Prostate gland (tissue), 2 donors: ENCODE data around the gene AKAP13. TPM values are rescaled to one million over a fixed set of nuclear protein-coding genes. Genes with fewer than 3 reads are reported as not detected.
A peak's percentile ranks its signal among the peaks of the same experiment; 100 is the strongest.

Experiments
- DNase-seq: peaks from one replicate; pipeline ENCODE4 v3.0.0-alpha.2; 2019; ENCODE audit warnings: low spot score
- H3K27ac ChIP-seq, 2 donors: fragments of 200-600 bp; sonication (generic); 2 replicates each; pipeline ENCODE4 v1.5.1; 2017 to 2019
- H3K27me3 ChIP-seq: fragments of 200-600 bp; sonication (generic); replicated peaks from 2 replicates; pipeline ENCODE4 v1.5.1; 2019; ENCODE audit not compliant: insufficient read depth
- H3K36me3 ChIP-seq, 2 donors: fragments of 200-600 bp; sonication (generic); 1 replicate in 1 of 2; 2 replicates in 1 of 2; pipeline versions ENCODE4 v1.5.1 to v1.8.1; 2017 to 2019
- H3K4me1 ChIP-seq: fragments of 200-600 bp; sonication (generic); replicated peaks from 2 replicates; pipeline ENCODE4 v1.5.1; 2019
- H3K4me3 ChIP-seq, 2 donors: fragments of 200-600 bp; sonication (generic); 2 replicates each; pipeline ENCODE4 v1.5.1; 2017 to 2019
- H3K9me3 ChIP-seq: fragments of 200-600 bp; sonication (generic); 2 replicates; pipeline ENCODE4 v1.5.1; 2017
- CTCF ChIP-seq, 4 experiments: fragments of 200-600 bp in 2 of 4; fragments of 450-650 bp in 2 of 4; sonication (generic) in 2 of 4; IDR thresholded peaks; 1 replicate in 3 of 4; 2 replicates in 1 of 4; pipeline ENCODE4 v1.5.1; 2016 to 2019; ENCODE audit warnings: antibody characterized with exemption in 4 of 4, mild to moderate bottlenecking in 2 of 4, moderate library complexity in 2 of 4
- POLR2A ChIP-seq: fragments of 450-650 bp; IDR thresholded peaks from one replicate; pipeline ENCODE4 v1.6.1; 2016; ENCODE audit warnings: antibody characterized with exemption, mild to moderate bottlenecking
- POLR2AphosphoS5 ChIP-seq: sonication (generic); formaldehyde crosslinking; IDR thresholded peaks from one replicate; pipeline ENCODE4 v1.6.1; 2017; ENCODE audit warnings: antibody characterized with exemption
- WGBS: methylation state at CpG from one replicate; pipeline ENCODE4 v1.1.5; 2018; 5-methylcytosine and 5-hydroxymethylcytosine counted together
- intact Hi-C: fragments of 100-400 bp; cut with DNase I; formaldehyde crosslinking; loops from one replicate; pipeline ENCODE4 v1.14.2; 2022
- total RNA-seq, 2 donors: library from RNA; depleted of rRNA; stranded (reverse); fragments of >200 nt; gene quantifications; one replicate each; pipeline ENCODE4 v1.1.0, GENCODE V29; 2016

Gene AKAP13
- total RNA-seq, 2 donors from 2014 or later: 102 to 195 TPM

- no peaks in the 10 kb centered on the region for H3K27me3 ChIP-seq
- DNase-seq: no peak
- H3K27ac ChIP-seq: peak overlapping the region in 1 of 2 donors; percentile 35
- 72% methylated on average over 7 of the region's 7 CpGs for WGBS
- H3K9me3 ChIP-seq: no peaks in the 10 kb centered on the region
- no peak for TF ChIP-seq POLR2AphosphoS5
- no peaks in the 10 kb centered on the region for H3K36me3 ChIP-seq
- no peaks in the 10 kb centered on the region for H3K4me1 ChIP-seq
- intact Hi-C loops: no loop called here
- H3K4me3 ChIP-seq: no peak overlapping the region
Measured at GRCh38 chr15:85625166-85625830, 244.9 kb downstream of the AKAP13 start.

GRCh38 chr15:85625856-85626255 lies 245.5 kb downstream of the AKAP13 start:
- H3K36me3 ChIP-seq: no peaks in the 10 kb centered on the region
- no peaks in the 10 kb centered on the region for H3K9me3 ChIP-seq
- 82% methylated on average over 1 of the region's 1 CpG for WGBS
- intact Hi-C loops: no loop called here
- TF ChIP-seq POLR2AphosphoS5 (no peak), POLR2A (no peak), CTCF (IDR thresholded peaks at IDR 0.05) (no peak)
- no peaks in the 10 kb centered on the region for H3K4me1 ChIP-seq
- no peak for DNase-seq
- no peak overlapping the region for H3K4me3 ChIP-seq
- H3K27ac ChIP-seq: peak overlapping the region in 1 of 2 donors; percentile 35
- no peaks in the 10 kb centered on the region for H3K27me3 ChIP-seq

GRCh38 chr15:85627213-85627935 lies 247.0 kb downstream of the AKAP13 start:
- intact Hi-C loops: no loop called here
- no peak for TF ChIP-seq POLR2A
- no peak for TF ChIP-seq POLR2AphosphoS5
- TF ChIP-seq CTCF (IDR thresholded peaks at IDR 0.05): no peak
- Histone ChIP-seq H3K36me3 (no peaks in the 10 kb centered on the region), H3K9me3 (no peaks in the 10 kb centered on the region), H3K27me3 (no peaks in the 10 kb centered on the region), H3K4me3 (no peak overlapping the region), H3K4me1 (no peaks in the 10 kb centered on the region), H3K27ac (no peak overlapping the region)
- WGBS: 88% methylated on average over 6 of the region's 6 CpGs
- no peak for DNase-seq

- Histone ChIP-seq H3K9me3 (no peaks in the 10 kb centered on the region), H3K36me3 (no peaks in the 10 kb centered on the region), H3K4me3 (no peak overlapping the region), H3K27me3 (no peaks in the 10 kb centered on the region), H3K4me1 (no peaks in the 10 kb centered on the region), H3K27ac (no peak overlapping the region)
- TF ChIP-seq POLR2A (no peak), CTCF (IDR thresholded peaks at IDR 0.05) (no peak), POLR2AphosphoS5 (no peak)
- DNase-seq: no peak
- WGBS: 95% methylated on average over 4 of the region's 4 CpGs
- intact Hi-C loops: no loop called here
Measured at GRCh38 chr15:85630311-85630710, 249.9 kb downstream of the AKAP13 start.

GRCh38 chr15:85631018-85631417 lies 250.6 kb downstream of the AKAP13 start:
- Histone ChIP-seq H3K4me1 (no peaks in the 10 kb centered on the region), H3K9me3 (no peaks in the 10 kb centered on the region), H3K27me3 (no peaks in the 10 kb centered on the region), H3K36me3 (no peaks in the 10 kb centered on the region), H3K4me3 (no peak overlapping the region), H3K27ac (no peak overlapping the region)
- TF ChIP-seq POLR2AphosphoS5 (no peak), CTCF (IDR thresholded peaks at IDR 0.05) (no peak)
- 83% methylated on average over 2 of the region's 2 CpGs for WGBS
- no peak for DNase-seq
- intact Hi-C loops: no loop called here
